Stimulated activated CD8-positive, alpha-beta memory T cell treated with anti-CD3 and anti-CD28 coated beads, Interleukin-12 subunit alpha, Interleukin-12 subunit beta, amount 100 ng/mL, for 24 hours (primary cell): ENCODE measurements around the gene ULK4.
"Not testable (repeated sequence)": the region's sequence is repeated elsewhere in the genome, so short reads cannot be mapped to it uniquely, and the experiment has no call there.

Experiments used
- DNase-seq: peaks from one replicate; pipeline ENCODE4 v3.0.0-alpha.2; 2020; ENCODE audit errors: extremely low read depth

Gene ULK4

DNA sequence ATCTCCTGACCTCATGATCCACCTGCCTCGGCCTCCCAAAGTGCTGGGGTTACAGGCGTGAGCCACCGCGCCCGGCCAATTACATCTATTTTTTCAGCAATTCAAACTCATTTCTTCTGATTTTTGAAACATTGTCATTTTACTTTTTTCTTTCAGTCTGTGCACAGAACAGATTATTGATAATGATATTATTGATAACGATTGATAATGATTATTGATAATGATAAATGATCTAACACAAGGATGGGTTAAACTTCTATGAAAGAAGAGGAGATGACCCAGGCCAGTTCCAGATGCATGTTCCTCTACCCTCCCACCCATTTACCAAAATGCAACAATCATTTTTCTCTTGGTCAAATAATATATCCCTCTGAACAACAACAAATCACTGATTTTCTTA lies 644.6 kb downstream of the ULK4 start:
- DNase-seq = no peak

DNA sequence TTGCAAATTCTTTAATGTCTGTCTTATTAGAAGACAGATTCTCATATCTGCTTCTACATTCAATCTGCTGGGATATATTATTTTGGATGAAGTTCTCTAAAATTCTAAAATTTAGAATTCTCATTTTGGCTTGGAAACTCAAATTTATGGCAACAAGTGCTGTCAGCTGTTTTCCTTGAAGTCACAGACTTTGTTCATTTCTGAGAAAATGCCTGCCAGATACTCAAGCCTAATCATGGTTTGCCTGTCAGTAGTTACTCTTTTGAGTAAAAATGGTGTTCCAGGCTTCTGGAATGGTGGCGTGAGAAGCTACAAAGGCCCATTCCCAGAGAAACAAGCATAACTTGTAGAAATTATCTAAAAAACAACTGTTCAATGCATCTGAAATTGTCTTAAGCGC lies 646.8 kb downstream of the ULK4 start:
- no peak for DNase-seq

GRCh38 chr3:41308119-41308518 lies 653.8 kb downstream of the ULK4 start:
- no peak for DNase-seq

GRCh38 chr3:41307065-41307464 lies 654.8 kb downstream of the ULK4 start:
- no peak for DNase-seq

- no peak for DNase-seq
These were observed 657.3 kb downstream of the ULK4 start for GRCh38 chr3:41304593-41304992.

DNA sequence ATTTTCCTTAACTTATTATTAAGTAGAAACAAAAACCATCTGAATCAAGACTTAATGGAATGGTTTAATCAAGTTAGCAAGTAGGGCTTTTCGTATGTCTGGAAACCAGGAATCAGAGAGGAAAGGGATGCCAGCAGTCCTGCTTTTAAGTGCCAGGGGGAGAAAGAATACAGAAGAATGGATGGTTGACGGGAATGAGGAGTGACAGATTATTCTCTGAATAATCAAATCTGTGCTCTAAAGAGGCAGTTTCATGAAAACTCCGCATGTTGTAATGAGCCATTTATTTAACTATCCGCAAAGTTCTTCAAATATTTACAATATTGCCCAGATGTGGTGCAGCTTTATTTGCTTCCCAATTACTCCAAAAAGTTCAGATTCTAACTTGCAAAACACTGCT lies 659.6 kb downstream of the ULK4 start:
- DNase-seq = no peak

GRCh38 chr3:41301548-41301947 lies 660.4 kb downstream of the ULK4 start:
- DNase-seq = no peak

DNA sequence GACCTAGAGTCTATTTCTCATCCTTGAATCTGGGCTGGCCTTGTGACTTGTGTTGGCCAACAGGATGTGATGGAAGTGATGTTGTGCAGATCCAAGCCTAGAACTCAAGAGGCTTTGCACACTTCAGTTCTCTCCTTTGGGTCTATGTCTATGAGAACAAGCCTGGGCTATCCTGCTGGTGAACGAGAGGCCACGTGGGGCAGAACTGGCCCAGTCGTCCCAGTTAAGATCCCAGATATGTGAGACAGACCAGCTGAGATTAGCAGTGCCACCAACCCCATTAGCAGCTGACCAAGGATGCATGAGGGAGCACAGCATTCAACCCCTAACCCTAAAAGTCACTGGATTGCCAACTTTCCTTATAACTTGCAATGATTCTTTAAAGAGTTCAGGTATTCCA lies 662.9 kb downstream of the ULK4 start:
- DNase-seq = no peak

DNA sequence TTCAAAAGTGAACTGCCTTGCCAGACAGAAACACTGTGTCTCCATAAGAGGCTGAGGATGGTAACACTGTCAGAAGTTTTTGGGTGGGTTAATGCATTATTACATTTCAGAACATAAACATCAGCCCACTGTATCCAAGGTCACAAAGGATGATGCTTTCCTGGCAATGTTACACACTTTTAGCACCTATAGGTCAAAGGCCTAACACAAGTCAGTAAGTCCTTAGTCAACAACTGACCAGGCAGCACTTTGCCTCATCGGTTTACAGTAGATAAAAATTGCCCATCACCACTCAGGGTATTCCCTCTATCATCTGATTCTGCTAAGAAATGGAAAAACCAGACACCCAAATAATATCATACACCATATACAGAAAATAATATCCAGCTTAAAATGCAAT lies 664.2 kb downstream of the ULK4 start:
- no peak for DNase-seq

DNA sequence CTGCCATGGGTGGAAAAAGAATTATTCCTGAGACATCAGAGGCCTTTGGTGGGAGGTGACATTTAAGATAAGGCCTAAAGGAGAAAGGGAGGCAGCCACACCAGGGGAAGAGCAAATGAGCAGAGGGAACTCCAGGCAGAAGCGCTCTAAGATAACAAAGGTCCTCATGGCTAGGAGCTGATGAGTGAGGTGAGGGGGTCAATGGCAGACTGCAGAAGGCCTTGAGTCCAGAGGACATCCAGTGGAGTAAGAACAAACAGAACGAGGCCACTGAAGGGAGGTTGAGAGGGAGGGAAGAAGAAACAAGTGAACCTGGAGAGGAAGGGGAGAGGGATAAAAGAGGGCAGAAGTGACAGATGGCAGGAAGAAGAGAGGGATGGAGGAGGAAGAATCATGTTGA lies 665.3 kb downstream of the ULK4 start:
- DNase-seq = no peak

DNA sequence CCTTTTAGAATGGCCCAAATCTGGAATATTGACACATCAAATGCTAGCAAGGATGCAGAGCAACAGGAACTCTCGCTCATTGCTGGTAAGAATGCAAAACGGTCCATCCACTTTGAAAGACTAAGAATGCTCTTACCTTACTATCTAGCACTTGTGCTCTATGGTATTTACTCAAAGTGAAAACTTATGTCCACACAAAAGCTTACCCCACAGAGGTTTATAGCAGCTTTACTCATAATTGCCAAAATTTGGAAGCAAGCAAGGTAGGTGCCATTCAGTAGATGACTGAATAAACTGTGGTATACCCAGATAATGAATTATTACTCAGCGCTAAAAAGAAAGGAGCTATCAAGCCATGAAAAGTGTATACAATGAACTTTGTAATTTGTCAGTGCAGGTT lies 666.2 kb downstream of the ULK4 start:
- no peak for DNase-seq

DNA sequence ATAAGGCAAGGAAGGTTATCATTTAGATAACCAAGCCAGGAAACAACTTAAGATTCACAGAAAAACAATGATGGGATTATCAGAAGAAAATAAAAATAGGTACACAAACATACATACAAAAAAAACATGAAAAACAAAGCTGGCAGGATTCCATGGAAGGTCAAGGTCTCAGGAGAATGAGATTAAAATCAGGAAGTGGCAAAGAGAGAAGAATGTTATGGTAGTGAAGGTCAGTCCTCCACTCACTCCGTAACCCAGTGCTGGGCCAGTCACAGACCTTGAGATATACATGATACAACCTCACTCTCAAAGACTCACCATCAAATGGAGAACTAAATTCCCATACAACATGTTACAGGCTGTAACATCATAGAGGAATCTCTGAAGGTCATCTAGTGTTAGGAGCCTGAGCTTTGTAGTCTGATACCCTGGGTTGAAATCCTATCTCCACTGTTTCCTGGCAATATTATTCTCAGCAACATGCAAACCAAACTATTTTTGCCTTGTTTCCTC lies 668.7 kb downstream of the ULK4 start:
- no peak for DNase-seq

DNA sequence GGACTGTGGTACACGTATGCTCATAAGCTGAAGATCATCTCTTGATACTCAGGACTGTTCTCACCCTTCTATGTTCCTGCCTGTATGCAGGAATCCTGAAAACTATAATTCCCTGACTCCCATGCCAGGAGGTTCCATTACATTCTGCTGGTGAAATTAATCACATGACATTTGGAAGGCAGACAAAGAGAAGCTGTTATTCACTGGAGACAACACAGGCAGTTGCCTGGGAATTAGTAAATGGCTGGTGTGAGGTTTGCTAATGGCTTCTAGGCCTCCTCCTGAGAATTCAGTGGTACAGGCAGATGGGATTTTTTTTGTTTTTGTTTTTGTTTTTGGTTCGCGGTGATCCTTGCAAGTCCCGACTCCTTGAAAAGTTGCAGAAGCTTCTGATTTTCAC lies 671.2 kb downstream of the ULK4 start:
- DNase-seq = no peak

DNA sequence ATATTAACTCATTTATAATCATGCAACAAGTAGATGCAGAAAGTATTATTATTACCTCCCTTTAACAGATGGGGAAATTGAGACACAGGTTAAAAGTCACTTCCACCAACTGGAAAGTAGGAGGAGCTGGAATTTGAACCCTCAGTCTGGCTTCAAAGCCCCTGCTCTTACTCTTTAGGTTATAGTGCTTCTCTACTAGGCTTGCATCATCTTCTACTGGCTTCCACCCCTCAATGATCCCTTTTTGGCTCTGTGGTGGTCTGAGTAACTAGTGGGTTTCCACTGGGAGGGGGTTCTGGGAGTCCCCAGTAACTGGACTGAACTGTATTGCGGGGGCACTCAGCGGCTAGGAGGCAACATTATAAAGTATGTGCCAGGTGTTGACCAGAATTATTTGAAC lies 671.6 kb downstream of the ULK4 start:
- DNase-seq = no peak

DNA sequence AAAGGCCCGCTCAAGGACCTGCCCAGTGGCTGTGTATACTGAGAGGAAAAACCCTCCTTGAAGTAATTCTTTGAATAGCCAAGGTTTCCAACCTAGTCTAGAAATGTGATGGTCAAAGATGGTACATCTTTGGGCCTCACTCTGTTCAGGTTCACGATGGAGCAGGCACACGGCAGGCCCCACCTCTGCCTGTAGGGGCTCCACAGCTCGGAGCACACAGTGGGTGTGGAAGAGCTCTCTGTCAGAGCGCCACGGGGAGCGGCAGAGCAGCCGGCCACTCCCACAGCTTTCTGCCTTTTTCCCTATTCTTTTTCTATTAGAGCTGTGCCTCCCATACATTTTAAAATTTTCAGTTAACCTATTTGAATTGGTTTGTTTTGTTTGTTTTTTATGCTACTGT lies 673.1 kb downstream of the ULK4 start:
- no peak for DNase-seq

DNA sequence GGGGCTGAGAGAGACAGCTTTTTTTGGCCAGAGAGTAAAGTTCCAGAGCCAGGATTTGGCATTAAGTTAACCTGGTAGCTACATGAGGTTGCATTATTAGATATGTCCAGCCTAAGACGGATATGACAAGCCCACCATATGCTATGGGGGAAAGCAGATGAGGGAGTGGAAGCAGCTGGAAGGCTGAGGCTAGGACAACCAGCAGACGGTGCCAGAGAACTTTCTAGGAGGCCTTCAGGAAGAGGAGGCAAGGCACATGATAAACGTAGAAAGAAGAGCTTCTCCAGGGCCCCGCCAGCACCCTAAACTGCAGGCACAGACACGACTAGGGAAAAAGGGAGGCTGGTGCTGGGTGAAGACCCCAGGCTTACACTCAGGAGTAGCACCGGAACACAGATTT lies 675.6 kb downstream of the ULK4 start:
- DNase-seq = no peak

GRCh38 chr3:41284934-41285333 lies 677.0 kb downstream of the ULK4 start:
- DNase-seq = not testable (repeated sequence)

DNA sequence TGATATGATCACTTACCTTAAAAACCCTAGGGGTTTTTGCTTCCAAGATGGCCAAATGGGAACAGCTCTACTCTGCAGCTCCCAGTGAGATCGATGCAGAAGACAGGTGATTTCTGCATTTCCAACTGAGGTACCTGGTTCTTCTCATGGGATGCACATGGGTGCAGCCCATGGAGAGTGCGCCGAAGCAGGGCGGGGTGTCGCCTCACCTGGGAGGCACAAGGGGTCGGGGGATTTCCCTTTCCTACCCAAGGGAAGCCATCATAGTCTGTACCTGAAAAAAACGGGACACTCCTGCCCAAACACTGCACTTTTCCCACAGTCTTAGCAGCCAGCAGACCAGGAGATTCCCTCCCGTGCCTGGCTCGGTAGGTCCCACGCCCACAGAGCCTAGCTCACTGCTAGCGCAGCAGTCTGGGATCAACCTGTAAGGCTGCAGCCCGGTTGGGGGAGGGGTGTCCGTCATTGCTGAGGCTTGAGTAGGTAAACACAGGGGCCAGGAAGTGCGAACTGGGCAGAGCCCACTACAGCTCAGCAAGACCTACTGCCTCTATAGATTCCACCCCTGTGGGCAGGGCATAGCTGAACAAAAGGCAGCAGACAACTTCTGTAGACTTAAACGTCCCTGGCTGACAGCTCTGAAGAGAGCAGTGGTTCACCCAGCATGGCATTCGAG lies 684.0 kb downstream of the ULK4 start:
- no peak for DNase-seq

DNA sequence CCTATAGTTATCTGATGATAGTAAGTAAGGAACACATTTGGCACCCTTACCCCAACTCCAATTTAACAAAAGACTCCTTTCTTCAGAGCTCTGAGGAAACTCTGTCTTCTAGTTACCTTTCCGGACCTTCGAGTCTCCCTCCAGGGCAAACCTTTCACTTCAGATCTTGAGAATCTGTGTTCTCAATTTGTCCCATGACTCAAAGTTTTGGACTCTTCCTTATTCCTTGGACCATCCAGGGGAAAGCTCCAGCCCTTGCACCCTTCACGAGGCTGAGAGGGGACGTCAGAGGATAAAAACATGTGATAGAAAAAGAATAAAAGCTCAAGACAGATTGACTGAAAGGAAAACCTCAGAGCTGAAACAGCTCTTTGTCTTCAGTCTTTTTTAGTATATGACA lies 685.7 kb downstream of the ULK4 start:
- DNase-seq = no peak

DNA sequence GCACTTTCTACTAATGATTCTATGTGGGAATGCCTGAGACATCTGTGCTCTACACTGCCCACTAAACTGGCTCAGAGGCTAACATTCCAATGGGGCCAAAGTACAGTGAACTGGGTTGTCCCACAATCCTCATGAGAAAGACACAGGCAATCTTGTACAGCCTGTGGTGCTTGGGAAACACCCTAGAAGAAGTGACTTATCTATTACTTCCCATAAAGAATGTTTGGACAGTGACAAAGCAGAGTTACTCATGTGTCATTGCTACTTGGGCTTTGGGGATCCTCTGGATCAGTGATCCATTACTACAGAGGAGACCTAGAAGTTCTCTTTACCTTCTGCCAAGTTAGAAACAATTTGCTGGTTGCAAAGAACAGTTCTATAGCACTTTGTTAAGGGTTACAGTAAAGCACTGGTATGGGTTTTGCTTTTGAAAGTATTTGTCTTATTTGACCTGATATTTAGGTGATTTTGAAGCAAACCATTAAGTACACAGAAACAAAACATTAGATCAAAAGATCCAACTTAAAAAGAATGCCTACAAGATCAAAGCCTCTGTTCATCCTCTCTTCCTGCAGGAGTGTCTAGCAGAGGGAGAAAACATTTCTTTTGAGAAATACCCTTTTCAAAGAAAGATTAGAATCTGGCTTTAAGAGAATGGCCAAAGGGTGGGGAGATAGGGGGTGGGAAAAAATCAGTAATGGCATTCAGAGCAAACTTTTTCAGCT lies 686.8 kb downstream of the ULK4 start:
- no peak for DNase-seq

- no peak for DNase-seq
These were observed 689.2 kb downstream of the ULK4 start for GRCh38 chr3:41272667-41273066.

DNA sequence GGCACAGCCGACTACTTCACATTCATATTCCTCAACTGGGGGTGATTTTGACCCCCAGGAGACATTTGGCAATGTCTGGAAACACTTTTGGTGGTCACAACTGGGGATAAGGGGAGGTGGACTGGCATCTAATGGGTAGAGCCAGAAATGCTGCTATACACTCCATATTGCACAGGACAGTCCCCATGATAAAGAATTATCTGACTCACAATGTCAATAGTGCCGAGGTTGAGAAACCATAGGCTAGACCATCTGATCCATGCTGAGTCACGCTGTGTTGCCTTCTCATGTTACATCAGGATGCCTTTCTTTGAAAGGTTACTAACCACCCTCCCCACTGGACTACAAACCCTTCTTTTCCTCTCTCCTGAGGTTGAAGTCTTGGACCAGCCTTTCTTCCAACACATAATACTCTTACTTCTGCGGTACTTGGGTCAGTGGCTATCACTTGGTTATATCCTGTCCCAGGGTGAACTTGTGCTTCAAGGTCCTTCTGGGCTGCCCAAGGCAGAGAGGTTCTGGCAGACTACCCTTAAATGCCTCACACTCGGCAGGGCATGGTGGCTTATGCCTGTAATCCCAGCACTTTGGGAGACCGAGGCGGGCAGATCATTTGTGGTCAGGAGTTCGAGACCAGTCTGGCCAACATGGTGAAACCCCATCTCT lies 693.8 kb downstream of the ULK4 start:
- no peak for DNase-seq

DNA sequence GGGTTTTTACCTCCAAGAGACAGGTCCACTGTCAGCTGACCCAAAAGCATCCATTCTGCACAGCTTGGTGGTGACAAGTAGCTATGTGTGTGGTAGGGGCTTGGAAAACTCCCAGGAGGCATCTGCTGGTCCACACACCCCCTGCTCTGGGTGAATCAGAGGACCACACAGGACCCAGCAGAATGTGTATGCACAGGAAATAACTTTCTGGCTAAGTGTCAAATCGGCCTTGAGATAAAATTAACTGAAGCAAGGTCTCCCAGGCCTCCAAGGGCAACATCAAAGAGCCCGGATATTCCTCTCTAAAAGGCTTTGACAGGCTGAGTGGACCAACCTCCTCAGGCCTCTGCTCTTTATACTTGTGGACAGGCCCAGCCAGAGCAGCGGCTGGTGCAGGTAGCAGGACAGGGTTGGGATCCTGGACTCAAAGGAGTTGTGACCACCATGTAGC lies 696.1 kb downstream of the ULK4 start:
- DNase-seq = no peak
